CD4-positive, alpha-beta T cell treated with Interleukin-4 for 1 hour (primary cell): ENCODE data around the gene RNF31.

ENCODE experiments used
- DNase-seq, 2 donors: peaks; one replicate each; pipeline ENCODE4 v3.0.0-alpha.2; 2020 to 2022

Gene RNF31

DNA sequence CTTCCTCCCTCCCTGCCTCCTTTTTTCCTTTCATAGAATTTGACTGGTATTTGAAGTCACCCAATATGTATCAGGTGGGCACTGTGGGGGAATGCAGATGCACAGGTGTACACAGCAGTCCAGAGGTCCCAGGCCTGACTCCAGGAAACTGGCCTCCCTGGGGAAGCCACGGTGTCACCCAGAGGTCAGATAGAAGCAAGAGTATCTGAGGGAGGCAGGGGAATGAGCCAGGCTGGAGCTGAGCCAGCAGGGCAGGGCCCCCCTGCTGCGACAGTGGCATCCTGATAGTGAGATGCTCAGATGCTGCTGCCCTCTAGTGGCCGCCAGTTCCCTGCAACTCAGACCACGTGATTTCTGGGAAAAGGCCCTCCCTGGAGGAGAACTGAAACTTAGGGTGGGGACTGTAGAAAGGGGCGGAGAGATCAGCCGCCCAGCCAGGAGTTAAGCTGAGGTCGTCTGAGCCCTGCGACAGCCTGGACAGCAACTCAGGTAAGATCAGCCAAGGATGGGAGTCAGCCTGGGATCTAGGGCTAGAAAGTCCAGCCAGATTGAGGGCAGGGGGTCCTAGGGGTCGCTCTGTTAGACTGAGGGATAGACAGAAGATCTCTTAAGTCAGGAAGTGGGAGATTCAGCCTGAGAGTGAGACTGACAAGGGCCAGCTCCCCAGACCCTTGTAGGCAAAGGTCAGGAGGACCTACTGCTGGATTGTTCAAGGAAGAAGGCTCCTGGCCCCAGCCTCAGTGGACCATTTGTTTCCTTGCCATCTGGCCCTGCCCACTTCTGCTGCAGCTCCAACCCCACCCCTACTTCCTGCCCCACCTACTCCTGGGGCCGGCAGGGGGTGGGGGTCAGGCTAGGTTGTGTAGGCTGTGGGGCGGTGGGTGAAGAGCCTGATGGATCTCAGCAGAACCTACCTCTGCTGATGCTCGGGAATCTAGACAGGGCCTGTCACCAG is 13.8 kb downstream of the RNF31 start, which contains the start of gene IRF9:
TSS of gene IRF9 (plus strand) at position 416 of the 955 bp plus-strand sequence. CDS start 880 bp downstream, outside the sequence.
- DNase-seq, result peak; percentile 96 to 98

DNA sequence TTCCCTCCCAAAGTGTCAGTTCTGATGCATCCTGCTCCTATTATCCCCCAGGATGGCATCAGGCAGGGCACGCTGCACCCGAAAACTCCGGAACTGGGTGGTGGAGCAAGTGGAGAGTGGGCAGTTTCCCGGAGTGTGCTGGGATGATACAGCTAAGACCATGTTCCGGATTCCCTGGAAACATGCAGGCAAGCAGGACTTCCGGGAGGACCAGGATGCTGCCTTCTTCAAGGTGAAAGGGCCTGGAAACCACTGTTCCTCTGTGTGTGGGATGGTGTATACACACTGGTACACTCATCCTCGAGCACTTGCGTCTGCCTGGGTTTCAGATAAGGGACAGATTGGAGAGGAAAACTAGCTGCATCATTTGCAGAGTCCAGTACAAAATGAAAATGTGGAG is 14.8 kb downstream of the RNF31 start:
- no peak for DNase-seq

DNA sequence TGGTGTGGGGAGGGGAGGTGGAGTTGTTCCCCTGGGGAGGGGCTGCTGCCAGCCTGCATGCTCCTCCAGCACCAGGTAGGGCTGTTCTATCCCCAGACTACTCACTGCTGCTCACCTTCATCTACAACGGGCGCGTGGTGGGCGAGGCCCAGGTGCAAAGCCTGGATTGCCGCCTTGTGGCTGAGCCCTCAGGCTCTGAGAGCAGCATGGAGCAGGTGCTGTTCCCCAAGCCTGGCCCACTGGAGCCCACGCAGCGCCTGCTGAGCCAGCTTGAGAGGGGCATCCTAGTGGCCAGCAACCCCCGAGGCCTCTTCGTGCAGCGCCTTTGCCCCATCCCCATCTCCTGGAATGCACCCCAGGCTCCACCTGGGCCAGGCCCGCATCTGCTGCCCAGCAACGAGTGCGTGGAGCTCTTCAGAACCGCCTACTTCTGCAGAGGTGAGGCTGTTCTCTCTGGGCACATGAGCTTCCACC is 17.3 kb downstream of the RNF31 start:
- no peak for DNase-seq

DNA sequence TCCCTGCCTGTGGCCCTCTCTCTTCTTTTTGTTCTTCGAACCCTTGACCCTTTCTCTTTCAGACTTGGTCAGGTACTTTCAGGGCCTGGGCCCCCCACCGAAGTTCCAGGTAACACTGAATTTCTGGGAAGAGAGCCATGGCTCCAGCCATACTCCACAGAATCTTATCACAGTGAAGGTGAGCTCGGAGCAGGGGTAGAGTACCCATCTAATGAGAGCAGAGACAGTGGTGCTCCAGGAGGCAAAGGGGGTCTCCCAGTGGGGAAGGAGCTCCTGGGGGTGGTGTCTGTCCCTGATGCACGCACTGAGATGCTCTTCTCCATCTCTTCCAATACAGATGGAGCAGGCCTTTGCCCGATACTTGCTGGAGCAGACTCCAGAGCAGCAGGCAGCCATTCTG is 18.5 kb downstream of the RNF31 start:
- no peak for DNase-seq

- DNase-seq, result no peak
These were observed 20.3 kb downstream of the RNF31 start for GRCh38 chr14:24167469-24168114.

GRCh38 chr14:24171422-24172260 is 24.3 kb downstream of the RNF31 start, which contains the start of gene REC8:
Gene REC8, plus strand, starts transcription at chr14:24172080. Its CDS starts 473 bp downstream, at chr14:24172553.
- peak; percentile 73 to 88 for DNase-seq

GRCh38 chr14:24172261-24172860 is 25.1 kb downstream of the RNF31 start:
- no peak for DNase-seq

GRCh38 chr14:24172871-24173281 is 25.6 kb downstream of the RNF31 start:
- DNase-seq, result no peak

DNA sequence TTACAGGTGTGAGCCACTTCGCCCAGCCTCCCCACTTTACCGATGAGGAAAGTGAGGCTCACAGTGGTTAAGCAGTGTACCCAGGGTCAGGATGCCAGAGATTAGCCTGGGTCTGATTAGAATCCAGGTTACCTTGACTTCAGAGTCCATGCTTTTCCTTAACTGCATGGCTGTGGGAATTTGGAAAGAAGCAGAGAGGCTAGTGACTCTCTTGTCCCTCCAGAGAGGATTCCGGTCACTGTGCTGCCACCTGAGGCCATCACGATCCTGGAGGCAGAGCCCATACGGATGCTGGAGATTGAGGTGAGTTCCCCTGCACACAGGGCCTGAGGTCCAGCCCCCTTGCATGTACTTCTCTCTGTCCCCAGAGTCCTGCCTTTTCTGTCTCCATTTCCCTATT is 29.3 kb downstream of the RNF31 start:
- DNase-seq, result no peak

GRCh38 chr14:24177041-24177825 is 29.9 kb downstream of the RNF31 start:
- DNase-seq, result no peak

DNA sequence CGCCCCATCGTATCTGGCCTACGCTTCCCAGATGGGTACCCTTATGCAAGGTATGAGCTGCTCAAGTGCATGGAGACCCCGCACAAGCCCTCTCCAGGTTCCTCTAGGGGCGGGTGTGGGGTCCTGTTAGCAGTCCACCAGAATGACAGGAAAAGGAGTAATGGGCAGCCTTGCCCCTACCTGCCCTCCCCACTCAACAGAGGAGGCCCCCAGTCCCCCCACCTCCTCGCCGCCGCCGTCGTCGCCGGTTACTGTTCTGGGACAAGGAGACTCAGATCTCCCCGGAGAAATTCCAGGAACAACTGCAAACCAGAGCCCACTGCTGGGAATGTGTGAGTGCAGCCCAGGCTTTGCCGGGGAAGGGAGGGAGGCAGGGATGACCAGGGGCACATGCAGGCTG is 30.6 kb downstream of the RNF31 start:
- no peak for DNase-seq

DNA sequence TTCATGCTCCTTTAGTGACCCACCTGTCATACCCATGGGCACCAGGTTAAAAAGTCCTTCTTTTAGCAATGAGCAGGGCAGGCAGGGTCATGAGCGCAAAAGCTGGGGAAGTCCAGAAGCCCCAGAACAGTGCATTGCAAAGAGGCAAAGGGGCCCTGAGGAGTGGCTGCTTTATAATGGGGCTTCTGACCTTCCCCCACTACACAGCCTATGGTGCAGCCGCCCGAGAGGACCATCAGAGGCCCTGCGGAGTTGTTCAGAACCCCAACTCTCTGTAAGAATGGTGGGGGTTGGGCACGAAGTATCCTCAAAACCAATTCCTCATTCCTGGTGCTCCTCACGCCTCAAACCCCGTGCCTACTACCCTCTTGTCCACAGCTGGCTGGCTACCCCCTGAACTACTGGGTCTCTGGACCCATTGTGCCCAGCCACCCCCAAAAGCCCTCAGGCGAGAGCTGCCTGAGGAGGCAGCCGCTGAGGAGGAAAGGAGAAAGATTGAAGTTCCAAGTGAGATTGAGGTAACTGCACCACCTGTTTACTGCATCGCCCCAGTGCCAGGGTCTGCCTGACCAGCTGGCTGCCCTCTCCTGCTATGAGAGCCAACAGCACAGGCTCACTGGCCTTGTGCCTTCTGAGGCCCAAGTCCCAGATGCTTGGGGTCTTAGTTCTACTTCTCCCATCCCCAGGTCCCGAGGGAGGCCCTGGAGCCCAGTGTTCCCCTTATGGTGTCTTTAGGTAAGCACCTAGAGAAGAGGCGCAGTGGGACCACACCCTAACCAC is 31.3 kb downstream of the RNF31 start:
- no peak for DNase-seq

- DNase-seq, result no peak
These were observed 32.1 kb downstream of the RNF31 start for GRCh38 chr14:24179294-24179960.

- no peak for DNase-seq
These were observed 32.9 kb downstream of the RNF31 start for GRCh38 chr14:24179961-24180796.

DNA sequence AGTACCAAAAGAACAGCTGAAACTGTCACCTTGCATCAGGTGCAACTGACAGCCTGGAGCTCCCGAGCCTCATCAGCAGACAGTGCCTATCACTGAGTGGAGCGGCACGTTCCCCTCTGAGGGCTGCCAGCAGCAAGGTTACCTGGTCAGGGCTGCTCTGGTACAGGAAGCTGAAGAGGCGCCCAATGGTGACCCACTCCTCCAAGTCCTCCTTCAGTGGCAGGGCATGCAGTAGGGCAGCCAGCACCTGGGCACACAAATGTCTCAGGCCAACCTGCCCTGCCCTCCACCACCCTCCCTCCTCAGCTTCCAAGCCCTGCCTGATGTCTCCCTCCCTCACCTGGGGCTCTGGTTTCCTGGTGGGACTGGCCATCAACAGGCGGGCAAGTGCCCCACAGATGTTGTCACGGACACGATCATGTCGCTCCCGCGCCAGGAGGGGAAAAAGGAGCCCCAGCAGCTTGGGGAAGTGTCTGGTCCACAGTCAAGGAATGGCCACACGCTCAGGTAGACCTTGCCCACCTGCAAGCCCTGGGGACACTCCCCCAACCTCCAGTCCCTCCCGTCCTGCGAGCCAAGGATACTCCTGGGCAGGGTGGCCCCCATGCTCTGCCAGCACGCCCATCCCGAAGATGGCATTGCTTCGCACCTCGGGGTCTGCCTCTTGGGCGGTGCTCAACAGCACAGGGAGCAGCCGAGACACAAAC is 34.2 kb downstream of the RNF31 start:
- no peak for DNase-seq

- DNase-seq, result no peak
These were observed 35.0 kb downstream of the RNF31 start for GRCh38 chr14:24182110-24182882.

GRCh38 chr14:24183014-24183481 is 35.8 kb downstream of the RNF31 start:
- no peak for DNase-seq
